Stimulated activated naive CD8-positive, alpha-beta T cell treated with anti-CD3 and anti-CD28 coated beads, Interleukin-15, amount 100 ng/mL, for 72 hours (primary cell): ENCODE measurements around the gene LTBP1.
A peak's percentile ranks its signal among the peaks of the same experiment; 100 is the strongest.
"Not testable (repeated sequence)": the region's sequence is repeated elsewhere in the genome, so short reads cannot be mapped to it uniquely, and the experiment has no call there.

ENCODE experiments used
- ATAC-seq: fragments of 150-1000 bp; cut with Tn5 transposase; 2 replicates; pipeline ENCODE4 v1.10.0; 2021; ENCODE audit warnings: mild to moderate bottlenecking, moderate library complexity
- DNase-seq, 2 donors: peaks; one replicate each; pipeline ENCODE4 v3.0.0; 2021 to 2022
- H3K27ac Mint-ChIP-seq, 2 donors: one replicate each; pipeline ENCODE4 v1.8.0; 2022; ENCODE audit warnings: mild to moderate bottlenecking in 2 of 2, mixed read lengths in 2 of 2, moderate library complexity in 2 of 2
- H3K27me3 Mint-ChIP-seq: one replicate; pipeline ENCODE4 v1.8.0; 2022; ENCODE audit warnings: mixed read lengths
- H3K4me1 Mint-ChIP-seq: one replicate; pipeline ENCODE4 v1.8.0; 2022; ENCODE audit warnings: mild to moderate bottlenecking, mixed read lengths
- H3K4me3 Mint-ChIP-seq, 2 donors: one replicate each; pipeline ENCODE4 v1.8.0; 2022; ENCODE audit warnings: mild to moderate bottlenecking in 2 of 2, mixed read lengths in 2 of 2, moderate library complexity in 1 of 2
- H3K9me3 Mint-ChIP-seq, 2 donors: one replicate each; pipeline ENCODE4 v1.8.0; 2022; ENCODE audit warnings: mixed read lengths in 2 of 2

LTBP1 gene

DNA sequence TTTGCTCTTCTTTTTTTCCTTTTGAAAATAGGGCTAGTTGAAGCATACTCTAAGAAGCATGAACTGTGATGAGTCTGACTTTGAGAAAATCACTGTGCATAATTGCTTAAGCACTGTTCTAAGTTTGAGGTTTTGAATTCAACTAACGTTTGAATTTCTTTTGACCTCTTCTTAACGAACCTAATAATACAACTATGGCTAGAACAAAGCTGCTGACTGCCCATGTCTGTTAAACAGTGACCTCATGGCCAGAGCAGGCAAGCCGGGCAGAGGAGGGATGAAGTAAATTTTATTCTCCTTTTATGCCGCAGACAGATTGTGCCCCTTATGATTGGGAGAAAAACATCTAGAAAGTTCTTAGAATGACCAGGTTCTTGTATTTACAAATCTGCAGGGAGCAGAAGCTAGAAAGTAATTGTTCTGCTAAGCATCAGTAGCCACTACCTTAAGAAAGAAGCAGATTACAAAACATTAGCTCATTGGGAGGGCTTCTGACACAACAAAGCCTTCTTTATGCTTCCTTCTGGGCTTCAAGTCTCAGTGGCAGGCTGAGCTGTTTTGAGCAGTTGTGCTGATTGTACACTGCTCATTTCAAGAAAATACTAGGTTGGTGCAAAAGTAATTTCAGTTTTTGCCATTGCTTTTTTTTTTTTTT is 431.9 kb downstream of the LTBP1 start:
- Mint-ChIP-seq H3K4me3 (no peak overlapping the region), H3K27me3 (no peaks in the 10 kb centered on the region), H3K4me1 (no peaks in the 10 kb centered on the region), H3K27ac (no peak overlapping the region), H3K9me3 (no peaks in the 10 kb centered on the region)
- DNase-seq (no peak), ATAC-seq (no peak)

DNA sequence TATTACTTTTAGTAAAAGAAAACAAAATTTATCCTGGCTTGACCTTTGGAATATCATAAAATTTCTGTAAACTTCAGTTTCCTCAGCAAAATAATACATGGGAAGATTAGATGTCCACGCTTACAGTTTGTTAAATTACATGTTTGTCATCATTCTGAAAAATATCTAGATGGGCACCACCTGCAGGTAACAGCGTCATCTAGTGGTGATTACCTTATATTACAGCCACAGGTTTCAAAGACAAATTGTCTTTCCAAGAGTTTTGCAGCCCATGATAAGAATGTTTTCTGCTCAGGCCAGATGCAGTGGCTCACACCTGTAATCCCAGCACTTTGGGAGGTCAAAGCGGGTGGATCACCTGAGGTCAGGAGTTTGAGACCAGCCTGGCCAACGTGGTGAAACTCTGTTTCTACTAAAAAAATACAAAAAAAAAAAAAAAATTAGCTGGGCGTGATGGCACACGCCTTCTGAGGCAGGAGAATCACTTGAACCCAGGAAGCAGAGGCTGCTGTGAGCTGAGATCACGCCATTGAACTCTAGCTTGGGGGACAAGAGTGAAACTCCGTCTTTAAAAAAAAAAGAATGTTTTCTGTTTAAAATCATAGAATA is 433.4 kb downstream of the LTBP1 start:
- DNase-seq: no peak
- Mint-ChIP-seq H3K9me3 (no peaks in the 10 kb centered on the region), H3K4me3 (no peak overlapping the region), H3K4me1 (no peaks in the 10 kb centered on the region), H3K27ac (no peak overlapping the region), H3K27me3 (no peaks in the 10 kb centered on the region)
- ATAC-seq: no peak

DNA sequence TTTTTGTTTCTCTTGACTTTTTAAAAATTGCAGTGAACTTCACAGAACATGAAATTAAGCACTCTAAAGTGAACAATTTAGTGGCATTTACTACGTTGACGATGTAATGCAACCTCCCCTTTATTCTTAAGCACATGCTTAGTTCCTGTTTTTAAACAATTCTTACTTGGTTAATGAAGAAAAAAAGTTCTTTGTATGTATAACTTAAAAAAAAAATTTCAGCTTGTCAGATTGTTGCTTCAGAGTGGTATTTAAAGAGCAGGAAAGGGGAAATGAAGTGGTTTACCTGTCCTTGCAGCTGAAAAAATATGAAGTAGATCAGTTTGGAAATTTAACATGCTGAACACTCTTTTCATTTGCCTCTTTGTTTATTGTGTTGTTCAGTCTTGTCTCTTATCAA is 434.0 kb downstream of the LTBP1 start:
- DNase-seq: no peak
- Mint-ChIP-seq H3K4me3 (no peak overlapping the region), H3K4me1 (no peaks in the 10 kb centered on the region), H3K9me3 (no peaks in the 10 kb centered on the region), H3K27me3 (no peaks in the 10 kb centered on the region), H3K27ac (no peak overlapping the region)
- no peak for ATAC-seq

DNA sequence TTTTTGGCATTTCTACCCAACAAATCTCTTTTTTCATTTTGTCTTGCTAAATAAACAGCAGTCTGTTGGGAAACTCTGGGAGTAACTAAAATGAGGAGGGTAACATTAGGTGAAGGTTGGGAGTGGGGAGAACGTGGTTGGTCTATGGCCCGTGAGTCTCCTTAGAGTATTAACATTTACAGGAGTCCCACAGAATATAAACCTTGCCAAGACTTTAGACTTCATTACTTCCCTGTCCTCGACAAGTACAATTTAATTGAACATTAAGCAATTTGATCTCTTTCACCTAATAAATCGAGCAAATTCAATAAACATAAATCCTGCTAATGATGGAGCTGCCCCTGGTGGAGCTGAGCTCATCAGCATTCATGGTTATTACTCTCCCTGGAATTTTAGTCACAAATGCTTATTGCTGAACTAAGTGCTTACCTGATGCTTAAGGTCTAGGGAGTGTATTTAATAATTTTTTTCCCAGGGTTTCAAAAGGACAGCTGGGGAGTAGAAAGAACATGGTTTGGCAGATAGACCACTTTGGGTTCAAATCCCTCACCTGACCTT is 434.6 kb downstream of the LTBP1 start:
- ATAC-seq (no peak), DNase-seq (no peak)
- Mint-ChIP-seq H3K27ac (no peak overlapping the region), H3K4me1 (no peaks in the 10 kb centered on the region), H3K27me3 (no peaks in the 10 kb centered on the region), H3K9me3 (no peaks in the 10 kb centered on the region), H3K4me3 (no peak overlapping the region)

DNA sequence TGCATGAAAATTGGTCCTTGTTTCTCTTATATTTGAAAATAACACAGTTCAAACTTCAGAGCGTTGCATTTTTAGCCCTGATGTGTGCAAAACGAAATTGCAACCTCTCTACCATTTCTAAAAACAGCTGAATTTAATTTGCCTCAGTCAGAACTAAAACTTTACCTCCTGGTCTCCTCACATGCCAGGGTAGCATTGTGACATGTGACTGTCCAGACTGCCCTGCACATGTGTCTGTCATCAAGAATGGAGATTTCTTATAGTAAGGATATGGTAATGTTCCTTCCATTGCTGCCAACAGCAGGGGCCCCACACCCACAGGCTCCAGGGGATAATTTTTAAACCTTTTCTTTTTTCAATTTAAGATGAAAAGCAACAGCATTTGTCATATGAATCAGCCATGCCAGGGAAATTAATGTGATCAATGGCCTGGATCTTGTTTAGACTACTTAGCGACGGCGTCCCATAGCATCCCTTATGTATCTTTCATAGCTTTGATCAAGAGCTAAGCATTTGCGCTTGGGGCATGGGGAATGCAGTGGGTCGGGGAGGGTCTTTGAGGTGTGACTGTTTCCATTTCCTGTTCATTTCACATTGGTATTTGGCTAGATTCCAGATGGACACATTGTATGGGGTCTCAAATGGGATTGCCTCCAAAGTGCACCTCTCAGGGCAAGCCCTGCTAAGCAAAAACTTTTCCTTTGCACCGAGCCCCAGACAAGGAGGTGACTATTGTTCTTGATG is 437.3 kb downstream of the LTBP1 start:
- Mint-ChIP-seq H3K27me3 (no peaks in the 10 kb centered on the region), H3K27ac (no peak overlapping the region), H3K9me3 (no peaks in the 10 kb centered on the region), H3K4me3 (no peak overlapping the region), H3K4me1 (no peaks in the 10 kb centered on the region)
- DNase-seq (no peak), ATAC-seq (no peak)

DNA sequence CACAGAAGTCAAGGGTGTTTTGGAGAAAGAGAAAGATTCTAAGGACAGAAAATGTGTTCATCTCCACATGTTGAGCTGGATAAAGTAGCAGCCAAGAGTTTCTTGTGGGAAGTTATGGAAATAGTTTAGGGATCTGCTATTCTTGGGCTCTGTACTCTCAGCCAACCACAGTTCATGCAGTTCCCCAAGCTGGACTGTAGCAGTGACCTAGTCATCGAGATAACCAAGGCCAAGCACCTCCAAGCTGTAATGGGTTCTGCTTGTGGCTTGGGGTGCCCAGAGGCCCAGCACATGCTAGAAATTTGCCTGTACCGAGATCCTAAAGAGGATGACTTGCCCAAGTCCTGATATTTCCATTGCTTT is 437.8 kb downstream of the LTBP1 start:
- no peaks in the 10 kb centered on the region for H3K27me3 Mint-ChIP-seq
- no peak for ATAC-seq
- H3K27ac Mint-ChIP-seq: no peak overlapping the region
- H3K4me1 Mint-ChIP-seq: no peaks in the 10 kb centered on the region
- DNase-seq: no peak
- H3K4me3 Mint-ChIP-seq: no peak overlapping the region
- no peaks in the 10 kb centered on the region for H3K9me3 Mint-ChIP-seq

DNA sequence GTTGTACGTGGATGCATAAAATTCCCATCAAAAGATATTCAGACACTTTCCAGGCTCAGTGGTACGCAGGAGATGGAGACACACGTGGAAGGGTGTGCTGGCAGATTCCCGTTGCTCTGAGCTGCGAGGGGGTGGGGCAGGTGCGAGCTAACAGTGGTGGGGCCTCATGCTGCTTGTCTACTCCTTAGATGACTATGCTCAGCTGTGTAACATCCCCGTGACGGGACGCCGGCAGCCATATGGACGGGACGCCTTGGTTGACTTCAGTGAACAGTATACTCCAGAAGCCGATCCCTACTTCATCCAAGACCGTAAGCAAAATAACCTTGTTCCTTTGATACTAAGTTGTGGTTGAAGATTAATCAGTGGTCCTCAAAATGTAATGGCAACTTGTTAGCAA is 442.2 kb downstream of the LTBP1 start:
- ATAC-seq (no peak), DNase-seq (no peak)
- Mint-ChIP-seq H3K27ac (no peak overlapping the region), H3K9me3 (no peaks in the 10 kb centered on the region), H3K27me3 (no peaks in the 10 kb centered on the region), H3K4me1 (no peaks in the 10 kb centered on the region), H3K4me3 (no peak overlapping the region)

DNA sequence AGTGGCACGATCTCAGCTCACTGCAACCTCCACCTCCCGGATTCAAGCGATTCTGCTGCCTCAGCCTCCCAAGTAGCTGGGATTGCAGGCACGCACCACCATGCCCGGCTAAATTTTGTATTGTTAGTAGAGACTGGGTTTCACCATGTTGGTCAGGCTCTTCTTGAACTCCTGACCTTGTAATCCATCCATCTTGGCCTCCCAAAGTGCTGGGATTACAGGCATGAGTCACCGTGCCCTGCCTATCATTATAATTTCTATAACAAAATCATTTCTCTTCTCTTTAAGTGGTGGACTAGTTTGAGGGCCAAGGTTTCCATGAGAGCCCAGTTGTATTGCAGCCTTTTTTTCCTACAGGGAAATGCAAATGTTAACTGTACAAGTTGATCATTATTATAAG is 442.9 kb downstream of the LTBP1 start:
- H3K27ac Mint-ChIP-seq, ATAC-seq, H3K9me3 Mint-ChIP-seq, H3K27me3 Mint-ChIP-seq, H3K4me3 Mint-ChIP-seq, H3K4me1 Mint-ChIP-seq, DNase-seq: not testable (repeated sequence)

DNA sequence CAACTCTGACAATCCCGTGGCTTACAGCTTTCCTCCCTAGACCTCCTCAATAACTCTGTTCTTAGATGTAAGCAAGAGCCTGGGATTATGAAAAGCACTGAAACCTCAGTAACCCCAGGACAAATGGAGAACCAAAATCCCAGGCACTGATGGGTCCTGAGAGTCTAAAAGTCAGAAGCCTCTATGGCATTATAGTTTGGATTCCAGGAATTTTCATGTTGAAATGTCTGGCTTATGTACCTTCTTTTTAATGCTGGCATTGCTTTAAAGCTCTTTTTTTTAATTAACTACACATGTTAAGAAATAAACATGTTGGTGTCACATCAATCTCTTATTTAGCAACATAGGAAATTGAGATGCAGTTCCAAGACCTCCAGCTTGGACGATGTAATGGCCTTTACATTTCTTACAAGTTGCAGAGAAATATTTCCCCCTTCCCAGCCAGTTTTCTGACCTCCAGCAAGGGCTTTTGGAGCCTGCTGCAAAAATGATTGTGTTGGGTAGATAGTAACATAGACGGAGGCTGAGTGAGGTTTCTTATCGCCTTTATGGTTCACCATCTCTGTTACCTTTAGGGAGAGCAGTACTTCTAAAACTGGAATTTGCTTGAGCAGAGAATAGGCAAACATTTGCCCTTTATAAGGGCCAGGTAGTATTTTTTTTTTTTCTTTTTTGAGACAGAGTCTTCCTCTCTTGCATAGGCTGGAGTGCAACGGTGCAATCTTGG is 444.9 kb downstream of the LTBP1 start:
- no peak overlapping the region for H3K27ac Mint-ChIP-seq
- DNase-seq: no peak
- H3K4me1 Mint-ChIP-seq: no peaks in the 10 kb centered on the region
- no peak for ATAC-seq
- no peaks in the 10 kb centered on the region for H3K27me3 Mint-ChIP-seq
- H3K9me3 Mint-ChIP-seq: peaks cover 0 to 4% of the 10 kb centered on the region in 2 donors
- no peak overlapping the region for H3K4me3 Mint-ChIP-seq

DNA sequence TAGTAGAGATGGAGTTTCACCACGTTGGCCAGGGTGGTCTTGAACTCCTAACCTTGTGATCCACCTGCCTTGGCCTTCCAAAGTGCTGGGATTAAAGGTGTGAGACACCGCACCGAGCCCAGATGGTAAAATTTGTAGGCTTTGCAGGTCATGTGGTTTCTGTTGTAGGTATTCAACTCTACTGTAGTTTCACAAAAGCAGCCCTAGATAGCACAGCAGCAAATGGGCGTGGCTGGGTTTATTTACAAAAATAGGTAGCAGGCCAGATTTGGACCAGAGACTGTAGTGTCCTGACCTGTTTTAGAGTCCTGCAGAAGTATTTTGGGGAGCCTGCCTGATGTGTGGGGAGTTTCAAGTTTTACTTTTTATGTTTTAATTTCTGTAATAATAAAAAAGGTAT is 445.6 kb downstream of the LTBP1 start:
- Mint-ChIP-seq H3K4me3 (no peak overlapping the region), H3K9me3 (peaks cover 0 to 4% of the 10 kb centered on the region in 2 donors), H3K4me1 (no peaks in the 10 kb centered on the region), H3K27ac (no peak overlapping the region), H3K27me3 (no peaks in the 10 kb centered on the region)
- ATAC-seq (no peak), DNase-seq (no peak)

DNA sequence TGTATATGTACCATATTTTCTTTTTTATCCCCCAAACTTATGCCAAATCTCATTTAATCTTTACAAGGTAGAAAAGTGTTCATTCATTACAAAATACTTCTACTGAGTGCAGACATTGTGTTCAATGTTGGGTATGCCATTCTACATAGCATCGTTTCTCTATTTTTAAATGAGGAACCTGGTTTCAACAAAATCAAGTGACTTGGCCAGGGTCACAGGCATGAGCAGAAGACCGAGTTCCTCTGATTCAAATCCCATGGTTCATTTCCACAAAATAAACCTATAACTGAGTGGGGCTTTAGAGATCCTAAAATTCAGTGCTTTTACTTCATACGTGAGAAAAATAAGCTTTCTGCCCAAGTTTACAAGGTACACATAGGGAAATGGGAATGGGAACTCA is 448.3 kb downstream of the LTBP1 start:
- DNase-seq (no peak), ATAC-seq (no peak)
- Mint-ChIP-seq H3K9me3 (peaks cover 0 to 4% of the 10 kb centered on the region in 2 donors), H3K27me3 (no peaks in the 10 kb centered on the region), H3K4me3 (no peak overlapping the region), H3K27ac (no peak overlapping the region), H3K4me1 (no peaks in the 10 kb centered on the region)

DNA sequence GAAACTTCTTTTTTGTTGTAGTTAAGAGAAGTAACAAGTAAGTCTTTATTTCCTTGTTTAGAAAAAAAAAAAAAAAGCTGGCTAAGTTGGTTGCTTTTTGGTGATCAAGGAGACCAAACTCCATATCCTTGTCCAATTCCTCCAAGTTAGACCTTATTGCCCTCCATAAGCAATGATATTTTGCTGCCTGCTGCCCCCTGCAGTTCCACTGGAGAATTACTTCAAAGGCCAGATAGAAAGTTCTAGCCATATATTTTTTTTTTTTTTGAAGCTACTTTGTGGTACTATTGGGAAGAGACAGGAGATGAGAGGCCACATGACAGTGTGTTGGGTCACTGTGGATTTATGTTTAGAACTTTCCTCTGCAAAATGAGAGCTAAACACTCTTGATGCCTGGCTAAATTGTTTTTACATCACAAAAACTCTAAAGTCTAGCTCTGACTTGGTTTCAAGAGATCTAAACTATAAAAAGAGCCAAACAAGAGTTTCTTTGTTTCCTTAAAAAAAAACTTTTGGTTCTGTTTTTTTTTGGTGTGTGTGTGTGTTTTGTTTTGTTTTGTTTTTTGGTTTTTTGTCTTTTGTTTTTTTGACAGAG is 449.0 kb downstream of the LTBP1 start:
- no peak for ATAC-seq
- DNase-seq: peak; percentile 41
- H3K27ac Mint-ChIP-seq: no peak overlapping the region
- peaks cover 0 to 4% of the 10 kb centered on the region in 2 donors for H3K9me3 Mint-ChIP-seq
- H3K4me3 Mint-ChIP-seq: no peak overlapping the region
- H3K4me1 Mint-ChIP-seq: no peaks in the 10 kb centered on the region
- H3K27me3 Mint-ChIP-seq: no peaks in the 10 kb centered on the region

DNA sequence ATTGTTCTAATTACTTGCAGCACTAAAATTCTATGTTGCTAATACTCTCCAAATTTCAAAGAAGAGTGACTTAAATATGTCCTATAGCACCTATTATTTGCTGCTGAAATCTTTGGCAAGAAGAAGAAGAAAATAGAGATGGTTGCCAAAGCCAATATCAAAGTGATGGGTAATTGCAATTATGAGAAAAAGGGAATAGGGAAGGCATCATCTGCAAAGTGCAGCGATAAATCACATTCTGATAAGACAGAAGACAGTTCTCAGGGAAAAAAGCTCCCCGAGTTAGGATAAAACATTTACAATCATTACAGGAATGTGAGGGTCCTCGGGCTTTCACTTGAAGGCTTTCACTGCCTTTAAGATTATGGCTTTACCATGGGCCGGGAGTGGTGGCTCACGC is 457.6 kb downstream of the LTBP1 start:
- H3K27ac Mint-ChIP-seq: no peak overlapping the region
- H3K4me3 Mint-ChIP-seq: no peak overlapping the region
- H3K9me3 Mint-ChIP-seq: peaks cover 0 to 8% of the 10 kb centered on the region in 2 donors
- DNase-seq (no peak), ATAC-seq (no peak)
- no peaks in the 10 kb centered on the region for H3K27me3 Mint-ChIP-seq
- H3K4me1 Mint-ChIP-seq: no peaks in the 10 kb centered on the region

DNA sequence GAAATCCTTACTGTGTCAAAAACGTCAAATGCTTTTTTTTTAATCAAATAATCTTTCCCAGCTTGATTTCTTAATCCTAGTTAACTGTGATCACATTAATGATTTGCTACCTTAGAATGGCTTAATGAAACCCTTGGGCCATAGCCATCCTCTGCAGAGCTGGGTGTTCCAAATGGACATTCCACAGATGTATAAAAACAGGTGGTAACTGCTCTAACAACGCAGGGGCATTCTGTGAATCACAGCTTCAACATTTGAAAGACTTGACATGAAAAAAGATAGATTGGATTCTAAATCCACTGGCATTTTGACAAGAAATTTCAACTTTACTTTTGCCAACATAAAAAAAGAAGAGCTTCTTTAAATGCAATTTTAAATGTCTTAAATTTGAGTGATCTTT is 459.9 kb downstream of the LTBP1 start:
- no peak for DNase-seq
- Mint-ChIP-seq H3K27me3 (no peaks in the 10 kb centered on the region), H3K27ac (no peak overlapping the region), H3K9me3 (peaks cover 0 to 8% of the 10 kb centered on the region in 2 donors), H3K4me1 (no peaks in the 10 kb centered on the region), H3K4me3 (no peak overlapping the region)
- ATAC-seq: no peak

DNA sequence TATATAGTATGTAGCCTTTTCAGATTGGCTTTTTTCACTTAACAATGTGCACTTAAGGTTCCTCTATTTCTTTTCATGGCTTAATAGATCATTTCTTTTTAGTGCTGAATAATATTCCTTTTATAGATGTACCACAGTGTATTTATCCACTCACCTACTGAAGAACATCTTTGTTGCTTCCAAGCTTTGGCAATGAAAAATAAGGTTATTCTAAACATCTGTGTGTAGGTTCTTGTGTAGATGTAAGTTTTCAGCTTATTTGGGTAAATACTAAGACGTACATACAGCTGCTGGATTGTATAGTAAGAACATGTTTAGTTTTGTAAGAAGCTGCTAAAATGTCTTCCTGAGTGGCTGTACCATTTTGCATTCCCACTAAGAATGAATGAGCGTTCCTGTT is 461.4 kb downstream of the LTBP1 start:
- Mint-ChIP-seq H3K27me3 (no peaks in the 10 kb centered on the region), H3K9me3 (peaks cover 0 to 8% of the 10 kb centered on the region in 2 donors), H3K4me1 (no peaks in the 10 kb centered on the region), H3K27ac (no peak overlapping the region), H3K4me3 (no peak overlapping the region)
- ATAC-seq (no peak), DNase-seq (no peak)
